ENCODE data around the gene CCSER1. TPM values are rescaled to one million over a fixed set of nuclear protein-coding genes. Genes with fewer than 3 reads are reported as not detected.

The CCSER1 gene
- total RNA-seq, 1 donor from 2014 or later, result 20.1 TPM

DNA sequence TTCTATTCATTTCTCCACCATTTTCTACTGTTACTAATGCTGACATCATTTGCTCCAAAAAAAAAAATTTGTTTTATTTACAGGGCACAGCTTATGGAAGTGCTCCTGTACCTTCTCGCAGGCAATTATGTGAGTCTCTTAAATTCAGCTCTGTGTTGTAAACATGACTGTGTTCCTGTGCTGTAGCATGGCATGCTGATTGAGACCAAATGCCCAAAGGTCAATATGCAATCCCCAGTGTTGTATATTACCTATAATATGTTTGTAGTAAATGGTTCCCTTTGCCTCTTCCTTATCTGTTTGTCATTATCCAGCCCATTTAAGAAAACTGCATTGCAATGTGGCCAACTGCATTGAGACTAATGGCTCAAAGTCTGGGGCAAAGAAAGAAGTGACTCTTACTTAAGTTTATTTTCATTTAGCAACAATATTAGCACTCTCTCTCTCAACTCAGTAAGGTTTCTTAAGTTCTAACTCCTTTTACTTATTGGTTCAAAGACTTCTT, 1156.6 kb downstream of the CCSER1 start:
- DNase-seq, result no peak
- no peaks in the 10 kb centered on the region for H3K36me3 Mint-ChIP-seq (ENCODE audit: low read depth)
- no peak overlapping the region for H3K27ac Mint-ChIP-seq
- no peaks in the 10 kb centered on the region for H3K4me1 Mint-ChIP-seq
- no peak for ATAC-seq (ENCODE audit: low read depth)
- intact Hi-C loops (cut with micrococcal nuclease), result no loop called here
- H3K27me3 Mint-ChIP-seq, result no peaks in the 10 kb centered on the region
- H3K9me3 Mint-ChIP-seq, result peaks cover under 1% of the 10 kb centered on the region
- H3K4me3 Mint-ChIP-seq, result no peak overlapping the region
- POLR2A ChIA-PET, result no interaction called here
- TF ChIP-seq, protein P1, sequence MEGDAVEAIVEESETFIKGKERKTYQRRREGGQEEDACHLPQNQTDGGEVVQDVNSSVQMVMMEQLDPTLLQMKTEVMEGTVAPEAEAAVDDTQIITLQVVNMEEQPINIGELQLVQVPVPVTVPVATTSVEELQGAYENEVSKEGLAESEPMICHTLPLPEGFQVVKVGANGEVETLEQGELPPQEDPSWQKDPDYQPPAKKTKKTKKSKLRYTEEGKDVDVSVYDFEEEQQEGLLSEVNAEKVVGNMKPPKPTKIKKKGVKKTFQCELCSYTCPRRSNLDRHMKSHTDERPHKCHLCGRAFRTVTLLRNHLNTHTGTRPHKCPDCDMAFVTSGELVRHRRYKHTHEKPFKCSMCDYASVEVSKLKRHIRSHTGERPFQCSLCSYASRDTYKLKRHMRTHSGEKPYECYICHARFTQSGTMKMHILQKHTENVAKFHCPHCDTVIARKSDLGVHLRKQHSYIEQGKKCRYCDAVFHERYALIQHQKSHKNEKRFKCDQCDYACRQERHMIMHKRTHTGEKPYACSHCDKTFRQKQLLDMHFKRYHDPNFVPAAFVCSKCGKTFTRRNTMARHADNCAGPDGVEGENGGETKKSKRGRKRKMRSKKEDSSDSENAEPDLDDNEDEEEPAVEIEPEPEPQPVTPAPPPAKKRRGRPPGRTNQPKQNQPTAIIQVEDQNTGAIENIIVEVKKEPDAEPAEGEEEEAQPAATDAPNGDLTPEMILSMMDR (IDR thresholded peaks at IDR 0.05), result no peak
- CTCF ChIA-PET, result no interaction called here

GRCh38 chr4:91284480-91284879, 1157.3 kb downstream of the CCSER1 start:
- ChIA-PET POLR2A (no interaction called here), CTCF (no interaction called here)
- Mint-ChIP-seq H3K36me3 (ENCODE audit: low read depth) (no peaks in the 10 kb centered on the region), H3K27me3 (no peaks in the 10 kb centered on the region), H3K9me3 (no peaks in the 10 kb centered on the region), H3K4me1 (no peaks in the 10 kb centered on the region), H3K27ac (no peak overlapping the region), H3K4me3 (no peak overlapping the region)
- ATAC-seq (ENCODE audit: low read depth), result no peak
- intact Hi-C loops (cut with micrococcal nuclease), result no loop called here
- TF ChIP-seq, protein P1 (IDR thresholded peaks at IDR 0.05), result no peak
- no peak for DNase-seq

DNA sequence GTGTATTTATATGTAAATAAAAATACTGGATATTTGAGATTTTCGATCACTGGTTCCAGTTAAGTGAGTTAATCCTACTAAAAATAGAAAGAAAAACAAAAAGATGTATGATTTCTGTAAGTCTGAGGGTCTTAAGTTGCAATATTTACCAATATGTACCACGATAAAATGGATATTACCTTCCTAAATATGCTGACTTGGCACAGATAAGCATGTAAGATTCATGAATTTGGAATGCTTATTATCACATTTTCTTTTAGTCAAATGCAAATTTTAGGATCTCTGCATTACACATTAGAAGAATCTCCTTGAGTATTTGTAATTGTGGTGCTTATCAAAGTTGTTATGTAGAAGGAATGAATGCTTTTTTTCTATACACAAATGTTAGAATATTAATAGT, 1158.3 kb downstream of the CCSER1 start:
- ChIA-PET POLR2A (no interaction called here), CTCF (no interaction called here)
- ATAC-seq (ENCODE audit: low read depth), result no peak
- DNase-seq, result no peak
- intact Hi-C loops (cut with micrococcal nuclease), result no loop called here
- Mint-ChIP-seq H3K4me1 (no peaks in the 10 kb centered on the region), H3K36me3 (ENCODE audit: low read depth) (no peaks in the 10 kb centered on the region), H3K27ac (no peak overlapping the region), H3K4me3 (no peak overlapping the region), H3K9me3 (no peaks in the 10 kb centered on the region), H3K27me3 (no peaks in the 10 kb centered on the region)
- TF ChIP-seq, protein P1 (IDR thresholded peaks at IDR 0.05), result no peak

DNA sequence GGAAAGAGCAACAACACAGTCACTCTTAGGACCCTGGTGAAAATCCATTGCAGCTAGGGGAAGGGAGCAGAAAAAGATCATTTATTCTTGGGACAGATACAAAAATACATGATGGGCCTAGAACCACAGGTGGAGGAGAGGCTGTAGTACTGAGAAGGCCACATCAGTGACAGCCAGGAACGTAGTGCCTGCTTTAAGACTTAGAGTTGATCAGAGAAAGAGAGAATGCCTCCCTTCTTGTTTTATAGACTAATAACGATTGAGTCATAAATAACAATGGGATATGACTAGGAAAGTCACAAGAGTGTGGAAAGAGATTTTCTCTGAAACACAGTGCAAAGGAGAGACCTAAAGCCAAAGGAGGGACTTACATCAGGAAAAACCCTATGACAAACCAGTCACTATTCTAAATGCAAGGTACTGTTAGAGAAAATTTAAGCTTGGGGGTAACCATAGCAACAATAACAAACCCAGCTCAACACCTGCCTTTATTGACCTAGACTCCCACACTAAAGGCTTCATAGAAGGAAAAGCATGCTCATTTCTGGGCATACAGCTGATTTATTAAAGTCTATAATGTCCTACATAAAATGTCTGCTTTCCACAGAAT, 1161.6 kb downstream of the CCSER1 start:
- ATAC-seq (ENCODE audit: low read depth), result no peak
- intact Hi-C loops (cut with micrococcal nuclease), result no loop called here
- TF ChIP-seq, protein P1 (IDR thresholded peaks at IDR 0.05), result no peak
- Mint-ChIP-seq H3K4me1 (no peaks in the 10 kb centered on the region), H3K9me3 (no peaks in the 10 kb centered on the region), H3K4me3 (no peak overlapping the region), H3K27ac (no peak overlapping the region), H3K27me3 (no peaks in the 10 kb centered on the region), H3K36me3 (ENCODE audit: low read depth) (no peaks in the 10 kb centered on the region)
- CTCF ChIA-PET, result no interaction called here
- POLR2A ChIA-PET, result no interaction called here
- no peak for DNase-seq

GRCh38 chr4:91298156-91298700, 1171.0 kb downstream of the CCSER1 start:
- peaks cover 4% of the 10 kb centered on the region for H3K9me3 Mint-ChIP-seq
- no peaks in the 10 kb centered on the region for H3K36me3 Mint-ChIP-seq (ENCODE audit: low read depth)
- intact Hi-C loops (cut with micrococcal nuclease), result no loop called here
- ChIA-PET POLR2A (no interaction called here), CTCF (no interaction called here)
- TF ChIP-seq, protein P1 (IDR thresholded peaks at IDR 0.05), result no peak
- no peak for DNase-seq
- H3K4me1 Mint-ChIP-seq, result no peaks in the 10 kb centered on the region
- no peak overlapping the region for H3K27ac Mint-ChIP-seq
- no peak for ATAC-seq (ENCODE audit: low read depth)
- no peaks in the 10 kb centered on the region for H3K27me3 Mint-ChIP-seq
- H3K4me3 Mint-ChIP-seq, result no peak overlapping the region
